DLD1 (cell line): Measurements from ENCODE around the gene CPLX3.

Experiments
- in situ Hi-C: cut with HindIII; loops from 2 replicates; pipeline ENCODE4 v1.10.0; 2017; ENCODE audit warnings: low sequenced_read_pairs

CPLX3 gene

GRCh38 chr15:74788042-74788682 is 38.3 kb upstream of the CPLX3 start:
- in situ Hi-C loops = no loop called here

- in situ Hi-C loops = no loop called here
These were observed 37.7 kb upstream of the CPLX3 start for GRCh38 chr15:74788683-74789151.

DNA sequence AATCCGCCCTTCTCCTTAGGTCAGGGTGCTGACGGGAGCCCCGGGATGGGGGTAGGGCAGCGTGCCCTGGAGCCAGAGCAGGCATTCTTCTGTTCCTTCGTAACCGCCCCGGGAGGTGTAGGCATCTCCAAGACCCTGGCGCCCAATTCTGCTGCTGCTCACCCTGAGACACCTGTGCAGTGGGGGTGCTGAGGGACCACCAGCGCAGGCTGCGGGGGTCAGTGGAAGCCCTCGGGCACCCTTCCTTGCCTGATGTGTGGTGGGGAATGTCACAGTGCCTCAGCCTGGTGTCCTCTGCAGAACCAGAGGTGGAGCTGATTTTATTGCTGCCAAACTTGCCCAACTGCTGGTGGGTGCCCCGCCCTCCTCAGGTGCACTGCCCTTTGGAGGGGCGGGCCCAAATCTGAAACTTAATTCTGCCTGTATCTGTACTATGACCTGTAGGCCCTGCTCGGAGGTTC is 37.2 kb upstream of the CPLX3 start:
- in situ Hi-C loops = no loop called here

DNA sequence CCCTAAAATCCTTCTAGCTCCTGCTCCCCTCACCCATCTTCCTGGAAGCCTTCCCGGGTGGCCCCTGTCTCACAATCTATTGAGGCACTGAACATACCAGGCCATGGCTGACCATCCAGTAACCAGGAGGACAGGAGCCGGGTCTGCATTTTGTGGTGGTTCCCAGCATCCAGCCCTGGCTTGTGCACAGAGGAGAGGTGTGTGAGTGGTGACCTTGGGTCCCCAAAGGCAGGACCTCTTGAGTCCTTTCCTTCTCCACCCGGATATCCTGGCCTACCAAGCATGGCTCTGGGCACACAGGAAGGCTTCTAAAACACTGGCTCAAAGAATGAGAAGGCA is 36.7 kb upstream of the CPLX3 start:
- in situ Hi-C loops = no loop called here

DNA sequence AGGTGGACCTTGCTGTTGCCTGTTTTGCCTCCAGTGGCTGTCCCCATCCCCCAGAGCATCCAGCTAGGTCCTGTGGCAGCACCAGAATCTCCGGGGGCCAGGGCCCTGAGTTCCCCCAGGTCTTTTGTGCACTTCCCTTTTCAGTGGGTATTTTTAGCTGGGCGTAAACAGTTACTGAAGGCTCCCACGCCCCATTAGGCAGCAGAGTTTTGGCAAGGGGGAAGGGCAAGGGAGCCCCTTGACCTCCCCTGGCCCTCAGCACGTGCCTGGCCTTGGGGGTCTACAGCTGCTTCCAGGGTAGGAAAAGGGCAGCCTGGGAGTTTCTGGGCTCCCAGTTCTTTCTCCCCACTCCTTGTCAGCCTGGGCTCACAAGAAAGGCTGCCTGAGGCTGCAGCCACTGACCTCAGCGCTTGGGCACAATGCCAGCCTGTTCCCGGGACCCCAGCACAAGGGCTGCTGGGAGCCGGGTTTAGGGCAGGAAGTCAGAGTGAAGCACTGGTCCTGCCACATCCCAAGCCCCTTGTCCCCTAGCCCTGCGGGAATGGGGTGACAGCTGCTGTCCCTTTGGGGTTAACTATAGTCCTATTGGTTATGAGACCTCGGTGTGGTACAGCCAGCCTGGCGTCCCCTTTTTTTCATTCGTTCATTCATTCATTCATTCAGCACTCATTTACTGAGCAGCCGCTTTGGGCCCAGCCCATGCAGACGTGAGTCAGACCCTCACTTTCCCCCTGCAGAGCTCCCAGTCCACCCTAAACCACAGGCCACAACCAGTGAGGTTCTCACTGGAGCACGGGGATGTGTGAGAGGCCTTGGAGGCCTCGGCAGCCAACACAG is 36.1 kb upstream of the CPLX3 start:
- in situ Hi-C loops = no loop called here

- in situ Hi-C loops = no loop called here
These were observed 35.4 kb upstream of the CPLX3 start for GRCh38 chr15:74791007-74791406.

DNA sequence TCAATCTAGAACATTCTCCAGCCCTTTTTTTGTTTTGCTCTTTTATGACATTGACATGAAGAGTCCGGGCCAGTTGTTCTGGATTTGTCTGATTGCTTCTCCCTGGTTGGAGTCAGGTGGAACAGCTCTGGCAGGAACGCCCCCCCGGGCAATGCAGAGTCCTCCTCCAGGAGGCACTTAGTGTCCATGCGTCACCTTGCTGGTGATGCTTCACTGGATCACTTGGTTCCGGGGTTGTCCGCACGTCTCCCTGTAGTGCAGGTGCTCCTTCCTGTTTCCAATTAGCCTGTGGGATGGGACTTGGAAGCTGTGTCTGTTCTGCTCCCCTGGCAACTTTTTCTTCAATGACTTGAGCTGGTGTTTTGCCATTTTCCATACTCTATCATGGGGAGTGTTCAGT is 34.8 kb upstream of the CPLX3 start:
- in situ Hi-C loops = no loop called here

- in situ Hi-C loops = no loop called here
These were observed 34.0 kb upstream of the CPLX3 start for GRCh38 chr15:74792227-74793016.

DNA sequence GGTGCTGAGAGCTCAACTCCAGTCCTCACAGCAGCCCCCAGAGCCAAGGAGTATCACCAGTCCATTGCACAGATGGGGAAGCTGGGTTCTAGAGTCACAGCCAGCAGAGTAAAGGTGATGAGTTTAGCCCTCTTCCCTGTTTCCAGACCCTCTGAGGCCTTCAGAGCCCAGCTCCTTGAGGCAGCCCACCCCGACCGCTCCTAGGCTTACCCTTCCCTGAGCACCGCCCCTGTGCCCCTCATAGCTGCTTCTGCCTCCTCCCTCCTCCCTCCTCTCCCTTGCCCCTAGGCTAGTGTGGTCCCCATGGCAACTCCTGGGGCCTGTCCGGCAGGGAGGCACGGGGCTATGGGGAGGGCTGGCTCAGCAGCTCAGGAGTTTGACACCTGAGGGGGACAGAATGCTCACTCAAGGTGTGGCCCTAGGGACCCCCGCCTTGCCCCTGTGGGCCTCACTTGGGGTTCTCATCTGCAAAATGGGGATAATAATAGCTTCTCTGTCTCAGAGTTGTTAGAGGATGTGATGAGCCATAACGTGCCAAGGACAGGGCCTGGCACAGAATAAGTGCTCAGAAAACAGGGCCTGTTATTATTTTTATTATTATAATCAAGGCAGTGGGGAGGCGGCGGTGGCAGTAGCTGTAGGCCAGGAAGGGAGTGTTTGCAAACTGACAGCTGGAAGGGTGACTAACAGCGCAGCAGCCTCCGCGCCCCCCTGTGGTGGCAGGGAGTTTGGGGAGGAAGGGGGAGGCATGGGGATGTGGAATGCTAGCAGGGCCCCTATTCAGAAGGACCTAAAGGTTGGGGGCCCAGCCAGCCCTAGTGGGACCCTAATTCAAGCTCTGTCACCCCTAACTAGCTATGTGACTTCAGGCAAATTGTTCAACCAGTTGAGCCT is 33.0 kb upstream of the CPLX3 start:
- in situ Hi-C loops = no loop called here

DNA sequence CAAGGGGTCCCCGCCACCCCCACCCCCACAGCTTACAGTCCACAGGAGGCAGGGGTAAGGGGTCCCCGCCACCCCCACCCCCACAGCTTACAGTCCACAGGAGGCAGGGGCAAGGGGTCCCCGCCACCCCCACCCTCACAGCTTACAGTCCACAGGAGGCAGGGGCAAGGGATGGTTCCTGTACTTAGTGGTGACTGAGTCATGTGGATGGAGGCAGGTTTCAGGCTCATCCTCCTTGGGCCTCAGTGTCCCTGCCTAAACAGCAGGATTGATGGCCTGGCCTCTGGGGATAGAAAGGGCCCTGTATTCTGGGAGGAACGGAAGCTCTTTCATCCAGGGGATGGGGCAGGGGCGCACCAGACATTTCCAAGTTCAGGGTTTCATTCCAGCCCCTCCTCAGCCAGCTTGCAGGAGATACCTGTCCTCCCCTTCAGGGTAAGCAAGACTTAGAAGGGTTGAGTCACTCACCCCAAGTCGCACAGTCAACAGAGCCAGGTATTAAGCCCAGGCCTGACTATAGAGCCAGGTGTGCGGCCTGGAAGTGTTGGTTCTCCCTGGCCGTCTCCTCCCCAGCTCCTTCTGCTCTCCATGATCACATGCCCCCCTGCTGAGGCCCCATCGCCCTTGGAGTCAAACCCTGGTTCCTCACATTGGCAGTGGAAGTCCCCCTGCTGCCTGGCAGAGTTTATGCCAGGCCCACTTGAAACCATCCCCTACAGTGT is 32.0 kb upstream of the CPLX3 start:
- in situ Hi-C loops = no loop called here

GRCh38 chr15:74794970-74795349 is 31.5 kb upstream of the CPLX3 start:
- in situ Hi-C loops = no loop called here

DNA sequence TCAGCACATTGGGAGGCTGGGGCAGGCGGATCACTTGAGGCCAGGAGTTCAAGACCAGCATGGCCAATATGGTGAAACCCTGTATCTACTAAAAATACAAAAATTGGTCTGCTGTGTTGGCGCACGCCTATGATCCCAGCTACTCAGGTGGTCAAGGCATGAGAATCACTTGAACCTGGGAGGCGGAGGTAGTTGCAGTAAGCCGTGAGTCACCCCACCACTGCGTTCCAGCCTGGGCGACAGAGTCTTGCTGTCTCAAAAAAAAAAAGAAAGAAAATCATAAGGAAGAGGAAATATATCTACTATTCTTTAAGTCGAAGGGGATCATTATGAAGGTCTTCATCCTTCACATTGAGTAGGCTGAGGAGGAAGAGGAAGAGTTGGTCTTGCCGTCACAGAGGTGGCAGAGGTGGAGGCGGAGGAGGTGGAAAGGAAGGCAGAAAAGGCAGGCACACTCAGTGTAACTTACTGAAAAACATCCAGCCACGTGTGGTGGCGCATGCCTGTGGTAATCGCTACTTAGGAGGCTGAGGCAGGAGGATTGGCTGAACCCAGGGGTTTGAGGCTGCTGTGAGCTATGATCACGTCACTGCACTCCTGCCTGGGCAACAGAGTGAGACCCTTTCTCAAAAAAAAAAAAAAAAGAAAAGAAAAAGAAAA is 30.3 kb upstream of the CPLX3 start:
- in situ Hi-C loops = no loop called here

- in situ Hi-C loops = no loop called here
These were observed 27.8 kb upstream of the CPLX3 start for GRCh38 chr15:74798388-74799254.

- in situ Hi-C loops = no loop called here
These were observed 27.1 kb upstream of the CPLX3 start for GRCh38 chr15:74799255-74799855.

DNA sequence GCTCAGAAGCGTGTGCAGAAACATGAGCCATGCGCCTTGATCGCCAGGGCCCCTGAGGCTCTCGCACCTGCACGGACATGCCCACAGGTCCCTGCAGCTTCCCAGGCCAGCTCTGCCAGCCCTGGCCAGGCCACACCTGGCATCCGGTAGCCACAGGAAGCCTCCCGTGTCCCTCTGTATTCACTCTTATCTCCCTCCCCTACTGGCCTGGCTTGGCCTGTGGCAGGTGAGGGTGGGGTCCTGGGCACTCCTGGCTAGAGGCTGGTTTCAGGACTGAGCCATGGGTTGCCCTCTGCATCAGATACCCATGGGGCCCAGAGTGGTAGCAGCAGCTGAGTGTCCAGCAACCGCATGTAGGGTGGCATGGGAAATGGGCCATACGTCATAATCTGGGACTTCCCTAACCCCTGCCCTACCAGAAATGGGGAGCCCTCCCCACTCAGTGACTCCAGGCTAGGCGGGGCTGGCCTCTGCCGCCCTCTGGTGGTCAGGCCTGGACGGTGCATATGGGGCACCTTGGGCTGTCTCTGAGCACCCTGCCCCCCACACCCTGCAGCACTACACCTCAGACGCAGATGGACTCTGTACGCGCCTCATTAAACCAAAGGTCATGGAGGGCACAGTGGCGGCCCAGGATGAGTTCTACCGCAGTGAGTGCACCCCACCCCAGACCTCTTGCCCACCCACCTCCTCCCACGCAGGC is 26.4 kb upstream of the CPLX3 start:
- in situ Hi-C loops = no loop called here

GRCh38 chr15:74800559-74801094 is 25.8 kb upstream of the CPLX3 start:
- in situ Hi-C loops = no loop called here

DNA sequence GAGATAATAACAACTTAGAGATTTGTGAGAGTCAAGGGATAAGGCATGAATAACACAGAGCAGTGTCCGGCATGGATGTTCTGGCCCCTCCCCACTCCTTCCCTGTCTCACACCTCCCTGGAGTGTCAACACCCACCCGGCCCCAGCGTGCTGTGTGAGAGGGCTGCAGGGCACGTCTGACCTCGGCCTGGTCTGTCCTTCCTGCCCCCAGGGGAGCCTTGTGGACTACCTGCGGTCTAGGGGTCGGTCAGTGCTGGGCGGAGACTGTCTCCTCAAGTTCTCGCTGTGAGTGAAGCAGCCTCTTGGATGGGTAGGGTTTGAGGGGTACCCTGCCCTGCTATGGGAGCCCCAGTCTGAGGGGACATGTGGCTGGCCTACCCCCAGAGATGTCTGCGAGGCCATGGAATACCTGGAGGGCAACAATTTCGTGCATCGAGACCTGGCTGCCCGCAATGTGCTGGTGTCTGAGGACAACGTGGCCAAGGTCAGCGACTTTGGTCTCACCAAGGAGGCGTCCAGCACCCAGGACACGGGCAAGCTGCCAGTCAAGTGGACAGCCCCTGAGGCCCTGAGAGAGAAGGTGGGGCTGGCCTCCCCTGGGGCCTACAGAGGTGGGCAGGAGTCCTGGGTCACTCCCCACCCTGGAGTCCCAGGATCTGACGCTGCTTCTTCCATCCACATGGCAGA is 25.0 kb upstream of the CPLX3 start:
- in situ Hi-C loops = no loop called here
